Epithelial cell of esophagus (primary cell): ENCODE measurements around the gene PTPRT.
A peak's percentile ranks its signal among the peaks of the same experiment; 100 is the strongest.

Experiments
- DNase-seq: peaks from one replicate; pipeline ENCODE4 v3.0.0; 2010; ENCODE audit warnings: low read depth
- H3K4me3 ChIP-seq: 2 replicates; pipeline ENCODE4 v1.5.1; 2011; ENCODE audit warnings: mild to moderate bottlenecking, low read length, control low read depth
- TF ChIP-seq, protein P1 (sequence below): IDR thresholded peaks from 2 replicates; pipeline ENCODE4 v1.5.1; 2011; ENCODE audit warnings: low read depth, mild to moderate bottlenecking, low read length, control low read depth, inconsistent platforms; ENCODE audit not compliant: insufficient read depth; ENCODE audit errors: missing control alignments

PTPRT gene

DNA sequence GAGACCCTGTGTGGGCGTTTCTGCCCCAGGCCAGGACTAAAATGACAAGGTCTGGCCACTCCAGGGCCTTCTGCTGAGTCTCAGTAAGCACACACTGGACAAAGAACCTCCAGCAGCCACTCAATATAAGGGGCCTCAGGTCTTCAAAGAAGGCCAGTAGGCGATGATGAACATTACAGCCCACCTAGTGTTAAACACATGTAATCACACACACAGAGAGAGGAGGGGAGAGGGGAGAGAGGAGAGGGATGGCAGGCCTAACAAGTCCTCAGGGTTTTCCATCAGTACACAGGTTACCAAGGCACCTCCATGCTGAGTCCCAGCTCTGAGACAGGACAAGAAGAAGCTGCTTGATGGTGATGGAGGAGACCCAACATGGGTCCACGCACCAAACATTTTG is 325.6 kb downstream of the PTPRT start:
- no peak for DNase-seq
- TF ChIP-seq, protein P1, sequence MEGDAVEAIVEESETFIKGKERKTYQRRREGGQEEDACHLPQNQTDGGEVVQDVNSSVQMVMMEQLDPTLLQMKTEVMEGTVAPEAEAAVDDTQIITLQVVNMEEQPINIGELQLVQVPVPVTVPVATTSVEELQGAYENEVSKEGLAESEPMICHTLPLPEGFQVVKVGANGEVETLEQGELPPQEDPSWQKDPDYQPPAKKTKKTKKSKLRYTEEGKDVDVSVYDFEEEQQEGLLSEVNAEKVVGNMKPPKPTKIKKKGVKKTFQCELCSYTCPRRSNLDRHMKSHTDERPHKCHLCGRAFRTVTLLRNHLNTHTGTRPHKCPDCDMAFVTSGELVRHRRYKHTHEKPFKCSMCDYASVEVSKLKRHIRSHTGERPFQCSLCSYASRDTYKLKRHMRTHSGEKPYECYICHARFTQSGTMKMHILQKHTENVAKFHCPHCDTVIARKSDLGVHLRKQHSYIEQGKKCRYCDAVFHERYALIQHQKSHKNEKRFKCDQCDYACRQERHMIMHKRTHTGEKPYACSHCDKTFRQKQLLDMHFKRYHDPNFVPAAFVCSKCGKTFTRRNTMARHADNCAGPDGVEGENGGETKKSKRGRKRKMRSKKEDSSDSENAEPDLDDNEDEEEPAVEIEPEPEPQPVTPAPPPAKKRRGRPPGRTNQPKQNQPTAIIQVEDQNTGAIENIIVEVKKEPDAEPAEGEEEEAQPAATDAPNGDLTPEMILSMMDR: no peak
- H3K4me3 ChIP-seq: no peak overlapping the region

- TF ChIP-seq, protein P1: no peak
Observed at GRCh38 chr20:42862446-42862845, 327.3 kb downstream of the PTPRT start.

GRCh38 chr20:42857446-42857845 is 332.3 kb downstream of the PTPRT start:
- DNase-seq: peak; percentile 1
- TF ChIP-seq, protein P1: no peak
- H3K4me3 ChIP-seq: no peak overlapping the region

More at GRCh38 chr20:42862446-42862845, 327.3 kb downstream of the PTPRT start:
- H3K4me3 ChIP-seq: no peak overlapping the region
- DNase-seq: no peak

GRCh38 chr20:42855896-42856295 is 333.8 kb downstream of the PTPRT start:
- TF ChIP-seq, protein P1: no peak
- H3K4me3 ChIP-seq: no peak overlapping the region
- no peak for DNase-seq

GRCh38 chr20:42852691-42853090 is 337.0 kb downstream of the PTPRT start:
- TF ChIP-seq, protein P1: no peak
- no peak for DNase-seq
- H3K4me3 ChIP-seq: no peak overlapping the region

GRCh38 chr20:42846784-42847490 is 342.8 kb downstream of the PTPRT start:
- TF ChIP-seq, protein P1: no peak
- DNase-seq: no peak
- H3K4me3 ChIP-seq: no peak overlapping the region

DNA sequence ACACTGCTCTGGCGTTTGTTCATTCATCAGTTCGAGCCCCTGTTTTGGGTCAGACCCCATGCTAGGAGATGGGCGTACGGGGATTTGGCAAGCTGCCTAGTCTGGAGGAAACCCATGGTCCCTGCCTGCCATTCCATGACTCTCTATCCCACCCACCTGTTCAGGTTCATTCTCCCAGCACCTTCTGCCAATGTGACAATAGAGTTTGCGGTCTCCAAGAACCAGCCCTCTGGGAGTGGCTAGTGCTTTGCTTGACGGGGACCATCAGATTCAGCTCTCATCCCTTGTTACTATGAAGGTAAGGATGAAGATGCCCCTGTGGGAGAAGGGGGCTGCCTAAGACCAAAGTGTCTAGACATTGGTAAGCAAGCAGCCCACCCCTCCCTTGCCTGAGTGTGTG is 345.0 kb downstream of the PTPRT start:
- no peak for DNase-seq
- TF ChIP-seq, protein P1: no peak
- H3K4me3 ChIP-seq: no peak overlapping the region
